Activated T-cell treated with anti-CD3 and anti-CD28 coated beads for 48 hours (primary cell): Measurements from ENCODE around the gene TMEM26.

Experiments
- DNase-seq: peaks from one replicate; pipeline ENCODE4 v3.0.0-alpha.2; 2020; ENCODE audit warnings: low read depth

TMEM26 gene

DNA sequence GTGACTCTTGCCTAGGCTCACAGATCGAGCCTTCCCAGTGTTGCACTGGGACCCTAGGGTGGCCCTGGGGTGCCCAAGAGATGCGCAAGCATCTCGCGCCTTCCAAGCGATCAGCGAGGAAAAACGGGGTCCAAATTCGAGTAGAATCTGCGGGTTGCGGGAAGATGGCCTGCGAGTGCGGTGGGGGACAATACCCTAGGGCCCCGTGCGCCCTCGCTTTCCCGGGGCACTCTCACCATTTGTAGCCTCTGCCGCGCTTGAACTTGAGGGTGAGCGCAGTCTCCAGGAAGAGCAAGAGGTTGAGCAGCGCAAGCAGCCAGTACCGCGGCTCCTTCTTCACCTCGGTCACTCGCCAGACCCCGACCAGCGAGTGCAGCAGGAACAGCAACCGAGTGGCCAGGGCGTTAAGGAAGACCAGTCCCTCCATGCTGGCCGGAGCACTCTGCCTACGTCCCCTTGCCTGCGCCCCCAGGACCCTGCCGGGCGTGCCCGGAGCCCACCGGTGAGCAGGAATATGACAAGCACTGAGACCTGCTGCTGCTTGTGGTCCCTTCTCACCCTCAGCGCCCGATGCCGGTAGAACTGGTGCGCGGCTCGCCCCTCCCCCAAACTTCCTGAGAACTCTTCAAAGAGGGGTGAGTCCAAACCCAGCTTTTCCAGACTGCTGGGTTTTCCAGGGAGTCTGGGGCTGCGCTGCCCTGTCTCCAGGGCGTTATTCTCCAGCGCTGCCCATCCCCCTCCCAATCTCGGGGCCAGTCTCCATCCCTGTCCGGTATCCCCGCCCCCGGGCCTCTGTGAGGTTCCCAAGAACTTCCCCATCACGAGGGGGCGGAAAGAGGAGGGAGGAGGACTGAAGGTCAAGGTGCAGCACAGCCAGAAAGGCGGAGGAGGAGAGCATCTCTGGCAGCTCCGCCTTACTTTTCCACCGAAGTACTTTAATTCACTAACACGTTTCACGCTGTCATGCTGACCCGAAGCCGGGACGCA is at the start of gene TMEM26:
Gene TMEM26, minus strand, starts transcription at position 727 of the 987 bp plus-strand sequence. Its CDS starts 300 bp downstream, at position 427.
- no peak for DNase-seq

DNA sequence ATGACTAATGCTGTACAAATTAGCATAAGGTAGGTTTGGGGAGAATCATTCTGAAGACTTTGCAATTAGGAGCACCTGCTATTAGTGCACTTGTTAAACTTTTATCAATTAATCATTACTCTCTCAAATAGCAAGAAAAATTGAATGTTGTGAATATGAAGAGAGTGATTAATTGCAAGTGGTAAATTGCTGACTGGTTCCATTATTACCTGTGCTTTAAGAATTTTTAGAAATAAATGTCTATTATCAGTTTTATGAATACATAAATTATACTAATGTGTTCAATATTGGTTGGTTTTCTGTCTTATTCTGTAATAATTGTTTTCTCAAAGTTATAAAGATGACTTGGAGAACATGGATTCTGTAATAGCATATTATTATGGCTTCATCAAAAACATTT is 47.3 kb upstream of the TMEM26 start:
- no peak for DNase-seq

DNA sequence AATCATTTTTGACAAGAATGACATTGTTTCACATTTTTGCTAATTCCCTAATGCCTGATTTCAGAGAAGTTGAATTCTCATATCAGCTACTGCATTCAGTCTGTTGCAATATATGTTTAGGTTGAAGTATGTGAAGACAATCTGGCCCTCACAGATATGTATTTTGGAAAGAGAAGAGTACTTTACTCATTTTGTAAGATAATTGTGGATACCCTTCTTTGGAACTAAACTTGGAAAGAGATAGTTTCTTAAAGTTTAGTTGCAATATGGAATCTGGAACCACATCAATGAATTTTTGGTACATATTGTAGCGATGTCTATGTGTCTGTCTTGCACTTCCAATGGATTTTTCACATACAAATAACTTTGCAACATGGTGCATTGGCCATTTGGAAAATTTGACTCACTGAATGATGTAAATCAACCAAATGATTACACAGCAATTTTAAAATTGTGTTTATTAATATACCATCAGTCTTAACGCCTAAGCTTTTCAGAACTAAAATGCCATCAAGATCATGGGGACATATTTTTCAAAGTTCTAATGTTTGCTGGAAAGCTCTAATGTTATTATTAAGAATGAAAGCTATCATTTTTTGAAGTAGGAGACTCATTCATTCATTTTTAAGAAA is 39.3 kb upstream of the TMEM26 start:
- no peak for DNase-seq

DNA sequence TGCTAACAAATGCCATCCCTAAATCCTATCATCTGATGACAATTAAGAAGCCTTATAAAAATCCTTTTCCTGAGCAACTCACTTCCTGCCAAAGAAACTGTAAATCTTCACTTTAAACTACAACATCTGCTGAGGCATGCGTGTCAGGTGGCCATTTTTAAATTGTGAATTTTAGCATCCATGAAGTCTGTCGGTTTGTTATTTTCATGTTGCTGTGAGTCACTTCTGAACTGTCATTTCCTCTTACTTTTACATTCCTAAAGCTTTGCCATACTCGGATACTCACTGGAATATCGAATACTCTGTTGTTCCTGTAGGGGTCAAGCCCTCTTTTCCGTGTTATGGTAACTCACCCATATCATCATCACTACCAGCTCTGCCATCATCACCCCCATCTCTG is 34.3 kb upstream of the TMEM26 start:
- DNase-seq, result no peak

DNA sequence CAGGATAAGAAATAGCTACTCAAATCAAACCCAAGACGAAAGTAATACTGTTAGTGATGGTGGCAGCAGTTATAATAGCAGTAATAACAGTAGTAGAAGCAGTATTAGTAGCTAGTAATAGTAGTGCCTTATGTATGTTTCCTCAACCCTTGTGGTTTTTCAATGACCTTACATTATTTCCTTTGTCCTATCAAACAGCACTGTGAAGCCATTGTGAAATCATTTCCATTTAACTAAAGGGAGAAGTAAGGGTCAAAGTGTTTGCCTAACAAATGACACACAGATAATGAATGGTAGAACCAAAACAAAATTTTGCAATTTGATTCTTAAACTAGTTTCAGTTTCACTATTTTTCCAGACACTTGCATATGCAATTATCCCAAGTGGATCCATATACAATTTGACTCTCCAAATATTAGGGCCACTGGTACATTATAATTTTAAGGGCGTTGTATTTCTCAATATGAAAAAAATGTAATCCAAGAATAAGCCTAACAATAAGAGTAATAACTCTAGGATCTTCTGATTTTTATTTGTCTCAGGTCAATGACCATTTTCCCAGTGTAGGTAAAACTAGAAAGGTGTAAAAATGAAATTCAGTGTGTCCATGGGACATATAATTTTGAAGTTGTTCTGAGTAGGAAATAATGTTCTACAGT is 33.7 kb upstream of the TMEM26 start:
- no peak for DNase-seq

DNA sequence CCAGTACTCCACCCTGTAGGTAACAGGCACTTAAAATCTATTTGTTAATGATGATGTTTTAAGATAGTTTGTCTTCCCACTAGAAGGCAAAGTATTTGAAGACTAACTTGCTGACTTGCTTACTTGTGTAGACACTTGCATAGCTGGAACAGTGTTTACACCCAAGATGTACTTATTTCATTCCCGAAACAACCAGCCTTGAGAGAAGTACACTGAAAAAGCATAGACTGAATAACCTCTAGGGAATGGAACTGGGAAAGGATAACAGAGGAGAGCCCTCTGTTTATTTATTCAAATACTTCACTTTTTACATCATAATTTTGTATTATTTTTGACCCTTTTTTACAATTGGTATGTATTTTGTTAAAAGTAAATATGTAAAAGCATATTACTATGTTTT is 33.1 kb upstream of the TMEM26 start:
- DNase-seq, result no peak

DNA sequence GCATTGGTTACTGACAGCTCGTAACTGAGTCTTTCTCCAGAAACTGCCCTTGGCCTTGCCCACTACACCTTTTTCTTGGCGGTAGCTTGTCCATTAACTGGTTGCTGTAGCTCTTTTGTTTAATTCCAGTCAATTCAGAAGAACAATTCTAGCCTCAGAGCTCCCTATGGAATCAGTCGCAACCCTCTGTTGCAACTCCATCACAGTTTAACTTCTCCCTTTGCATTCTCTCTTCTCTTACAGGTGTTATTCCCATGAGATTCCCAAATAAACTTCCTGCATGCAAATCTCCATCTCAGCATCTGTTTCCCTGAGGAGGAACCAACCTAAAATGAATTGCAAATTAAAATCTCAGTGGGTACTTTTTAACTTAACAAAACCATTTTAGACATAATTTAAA is 28.4 kb upstream of the TMEM26 start:
- no peak for DNase-seq

DNA sequence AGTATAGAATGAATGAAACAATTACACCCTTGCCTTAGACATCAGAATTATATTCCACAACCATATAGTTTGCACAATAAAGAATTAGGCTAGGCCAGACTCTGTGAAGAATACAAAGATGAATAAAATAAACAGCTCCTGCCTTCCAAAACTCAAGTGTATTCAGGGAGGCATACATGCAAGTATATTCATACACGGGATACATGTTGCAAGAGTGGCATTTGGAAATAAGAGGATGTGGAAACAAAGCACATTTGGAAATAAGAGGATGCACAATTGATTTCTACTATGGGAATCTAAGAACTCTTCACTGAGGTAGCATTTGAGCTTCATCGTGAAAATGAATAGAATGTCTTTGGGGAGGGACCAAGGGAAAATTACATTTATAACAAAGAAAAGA is 27.0 kb upstream of the TMEM26 start:
- DNase-seq, result no peak

DNA sequence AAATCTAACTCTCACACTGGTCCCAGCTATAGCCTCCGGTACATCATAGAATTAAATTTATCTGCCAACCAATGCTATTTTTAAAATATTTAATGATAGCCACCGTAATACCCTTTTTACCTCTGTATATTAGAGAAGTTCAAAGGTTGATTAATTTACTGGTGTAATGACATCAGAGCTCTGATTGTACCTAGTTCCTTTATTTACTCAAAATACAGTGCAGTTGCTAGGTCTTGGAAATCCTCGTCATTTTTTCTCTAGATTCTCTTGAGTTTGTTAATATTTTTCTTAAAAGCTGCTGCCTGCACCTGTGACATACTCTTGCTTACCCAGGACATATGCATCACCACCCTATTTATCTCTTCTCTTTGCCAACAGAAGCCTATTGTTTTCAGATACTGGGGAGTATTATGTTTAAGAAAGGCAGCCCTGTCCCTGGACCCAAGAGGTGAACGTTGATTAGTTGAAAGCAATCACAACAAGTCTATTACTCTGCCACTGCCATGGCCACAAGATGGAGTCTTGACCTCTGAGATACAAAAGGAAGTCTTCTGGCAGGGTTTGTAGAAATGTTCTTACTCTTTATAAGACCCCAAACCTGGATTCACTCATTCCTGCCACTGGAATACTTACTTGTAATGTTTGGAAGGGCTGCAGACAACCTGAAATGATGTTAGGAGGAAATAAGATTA is 25.6 kb upstream of the TMEM26 start:
- no peak for DNase-seq

DNA sequence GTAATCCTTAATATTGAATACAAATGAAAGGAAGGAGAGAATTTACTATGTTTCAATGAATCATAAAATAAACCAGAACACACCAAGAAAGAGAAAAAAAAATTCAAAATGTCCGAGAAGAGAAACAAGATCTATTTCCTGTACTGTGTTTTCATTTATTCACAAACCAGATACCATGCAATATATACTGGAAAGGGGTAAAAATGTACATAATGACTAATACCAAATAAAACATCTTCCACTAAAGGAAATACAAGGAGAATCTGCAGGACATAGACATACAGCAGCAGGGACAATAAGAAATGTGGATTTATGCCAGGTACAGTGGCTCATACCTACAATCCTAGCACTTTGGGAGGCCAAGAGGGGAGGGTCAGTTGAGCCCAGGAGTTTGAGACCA is 24.3 kb upstream of the TMEM26 start:
- DNase-seq, result no peak

DNA sequence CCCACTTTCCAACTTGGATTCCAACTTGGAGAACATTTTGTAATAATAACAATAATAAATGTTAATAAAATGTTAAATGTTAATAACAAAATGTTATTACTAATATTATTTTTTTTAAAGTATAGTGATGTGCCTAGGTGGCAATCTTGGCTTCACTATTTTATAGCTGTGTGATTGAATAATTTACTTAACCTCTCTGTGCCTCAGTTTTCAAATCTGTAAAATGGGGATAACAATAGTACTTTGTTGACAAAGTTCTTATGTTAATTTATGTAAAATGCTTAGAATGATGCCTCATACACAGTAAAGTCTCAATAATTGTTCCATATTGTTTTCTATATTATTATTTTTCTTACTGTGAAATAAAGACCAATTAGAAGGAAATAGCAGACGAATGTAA is 23.3 kb upstream of the TMEM26 start:
- DNase-seq, result no peak

DNA sequence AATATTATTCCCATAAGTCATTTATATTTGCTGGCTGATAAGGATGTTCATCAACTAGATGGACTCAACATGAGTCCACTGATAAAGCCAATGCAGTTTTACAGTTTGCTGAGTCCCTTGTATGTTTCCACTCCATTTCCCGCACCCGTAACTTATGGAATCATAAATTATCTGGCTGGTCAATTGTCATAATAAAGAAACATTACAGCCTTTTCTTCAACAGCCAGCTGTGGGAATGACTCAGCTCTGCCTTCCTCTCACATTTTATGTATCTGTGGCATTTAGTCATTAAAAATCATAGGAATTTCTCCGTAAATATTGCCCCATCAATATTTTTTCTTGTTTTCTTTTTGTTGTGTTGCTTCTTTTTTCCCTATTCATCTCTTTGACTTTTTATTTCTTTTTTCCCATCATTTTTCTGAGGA is 22.3 kb upstream of the TMEM26 start:
- DNase-seq, result no peak

DNA sequence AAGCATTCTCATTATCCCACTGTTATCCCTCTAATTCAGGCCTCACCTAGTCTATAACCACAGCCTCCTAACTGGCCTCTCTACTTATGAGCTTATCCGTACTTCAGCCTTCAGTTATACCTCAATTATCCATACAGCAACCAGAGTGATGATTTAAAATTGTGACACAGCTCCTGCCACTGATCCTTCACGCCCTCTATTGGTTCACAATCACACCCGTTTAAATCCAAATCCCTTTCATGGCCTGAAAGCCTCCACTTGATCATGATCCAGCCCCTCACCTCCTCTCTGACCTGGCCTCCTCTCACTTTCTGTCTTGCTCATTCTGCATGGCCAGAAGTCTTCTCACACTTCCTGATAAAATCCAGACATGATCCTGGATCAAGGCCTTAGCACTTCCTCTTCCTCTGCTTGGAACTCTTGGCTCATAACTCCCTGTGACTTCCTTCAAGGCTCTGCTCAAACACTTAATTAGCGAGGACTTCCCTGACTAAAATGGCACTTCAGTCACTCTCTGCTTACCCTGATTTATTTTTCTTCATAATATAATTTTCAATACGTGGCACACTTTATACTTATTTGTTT is 19.0 kb upstream of the TMEM26 start:
- DNase-seq, result no peak

DNA sequence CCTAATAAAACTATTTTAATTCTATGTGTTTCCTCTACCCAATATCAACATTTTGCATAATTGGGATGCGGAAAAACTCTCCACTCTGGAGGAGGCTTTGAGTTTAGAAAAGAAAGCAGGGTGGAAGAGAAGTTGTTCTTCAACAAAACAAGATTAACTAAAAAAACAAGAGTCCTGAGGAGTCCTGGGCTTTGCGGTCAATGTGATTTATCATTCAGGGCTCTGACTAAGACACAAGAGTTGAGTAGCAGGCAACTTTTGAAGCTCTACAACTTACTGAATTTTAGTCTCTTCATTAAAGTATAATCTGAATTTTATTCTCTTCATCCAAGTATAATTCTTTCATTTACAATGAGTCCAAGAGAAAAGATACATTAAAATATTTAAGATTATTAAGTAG is 18.3 kb upstream of the TMEM26 start:
- no peak for DNase-seq

DNA sequence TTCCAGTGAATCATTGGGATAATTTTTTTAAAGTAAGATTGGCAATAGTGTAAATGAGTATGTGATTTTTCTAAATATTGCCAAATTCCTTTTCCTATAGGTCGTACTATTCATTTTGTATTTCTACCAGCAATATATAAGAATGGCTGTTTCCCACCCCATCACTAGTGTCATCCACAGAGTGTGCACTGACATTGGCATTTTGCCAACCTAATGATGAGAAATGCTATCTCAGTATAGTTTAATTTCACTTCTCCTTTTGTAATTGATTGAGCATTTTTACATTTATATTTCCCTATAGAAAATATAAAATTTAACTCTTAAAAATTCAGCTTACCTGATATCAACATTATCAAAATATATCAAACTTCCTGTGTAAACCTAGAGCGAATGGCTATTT is 17.6 kb upstream of the TMEM26 start:
- no peak for DNase-seq

DNA sequence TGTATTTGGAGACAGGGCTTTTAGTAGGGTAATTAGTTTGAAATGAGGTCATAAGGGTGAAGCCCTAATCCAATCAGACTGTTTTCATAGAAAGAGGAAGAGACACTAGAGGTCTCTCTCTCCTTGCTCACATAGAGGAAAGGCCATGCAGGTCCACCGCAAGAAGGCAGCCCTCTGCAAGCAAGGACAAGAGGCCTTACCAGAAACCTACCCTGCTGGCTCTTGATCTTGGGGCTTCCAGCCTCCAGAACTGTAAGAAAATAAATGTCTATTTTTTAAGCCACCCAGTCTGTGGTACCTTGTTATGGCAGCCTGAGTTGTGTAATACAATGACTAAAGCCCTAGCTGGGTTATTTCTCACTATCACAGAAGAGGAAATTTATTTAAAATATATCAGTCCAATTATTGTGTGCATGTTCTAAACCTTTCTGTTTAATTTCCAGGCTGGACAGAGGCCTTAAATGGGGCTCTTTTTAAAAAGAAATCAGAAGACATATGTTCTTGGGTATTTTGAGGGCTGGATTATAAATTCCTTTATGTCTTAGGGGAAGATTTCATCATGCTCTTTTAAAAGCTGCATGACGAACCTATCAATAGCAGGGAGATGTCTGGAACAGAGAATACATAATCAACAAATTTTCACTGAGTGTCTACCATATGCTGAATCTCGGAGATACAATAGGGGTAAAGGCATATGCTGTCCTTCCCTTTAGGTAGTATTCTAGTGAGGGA is 12.9 kb upstream of the TMEM26 start:
- no peak for DNase-seq

DNA sequence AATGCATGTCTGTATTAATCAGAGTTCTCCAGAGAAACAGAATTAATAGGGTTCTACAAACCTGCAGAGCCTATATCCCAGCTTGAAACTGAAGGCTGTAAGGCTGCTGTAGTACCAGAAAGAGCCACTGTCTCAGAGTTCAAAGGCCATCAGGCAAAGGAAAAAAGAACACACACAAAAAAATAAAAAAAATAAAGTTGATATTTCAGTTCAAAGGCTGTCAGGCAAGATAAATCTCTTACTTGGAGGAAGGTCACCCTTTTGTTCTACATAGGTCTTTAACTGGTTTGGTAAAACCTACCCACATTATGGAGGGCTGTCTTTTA is 12.0 kb upstream of the TMEM26 start:
- no peak for DNase-seq

DNA sequence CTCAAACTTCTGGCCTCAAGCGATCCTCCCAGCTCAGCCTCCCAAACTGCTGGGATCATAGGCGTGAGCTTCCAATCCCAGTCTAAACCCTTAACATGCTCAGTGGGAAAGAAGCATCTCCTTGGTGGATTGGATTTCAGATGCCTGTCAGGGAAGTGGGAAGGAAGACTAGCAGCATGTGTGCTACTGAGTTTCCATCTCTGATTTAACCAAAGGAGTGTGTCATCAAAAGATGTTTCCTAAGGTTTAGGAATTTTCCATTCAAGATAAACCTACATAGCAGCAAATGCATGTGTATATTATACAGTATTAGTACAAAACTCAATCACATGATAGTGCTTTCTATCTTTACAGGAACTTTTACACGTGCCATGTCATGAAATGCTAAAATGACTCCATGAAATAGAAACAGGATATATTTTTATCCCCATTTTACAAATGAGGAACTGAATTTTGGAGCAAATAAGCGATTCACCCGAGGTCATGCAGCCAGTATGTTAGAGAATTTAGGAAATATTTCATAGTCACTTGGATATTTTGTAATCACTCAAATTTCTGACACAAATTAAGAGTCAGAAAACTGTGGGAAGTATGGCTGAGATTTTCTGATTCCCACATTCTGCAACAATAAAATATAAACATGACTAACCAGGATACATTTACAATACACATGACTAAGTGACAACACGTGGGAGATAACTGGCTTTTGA is 11.4 kb upstream of the TMEM26 start:
- DNase-seq, result no peak

DNA sequence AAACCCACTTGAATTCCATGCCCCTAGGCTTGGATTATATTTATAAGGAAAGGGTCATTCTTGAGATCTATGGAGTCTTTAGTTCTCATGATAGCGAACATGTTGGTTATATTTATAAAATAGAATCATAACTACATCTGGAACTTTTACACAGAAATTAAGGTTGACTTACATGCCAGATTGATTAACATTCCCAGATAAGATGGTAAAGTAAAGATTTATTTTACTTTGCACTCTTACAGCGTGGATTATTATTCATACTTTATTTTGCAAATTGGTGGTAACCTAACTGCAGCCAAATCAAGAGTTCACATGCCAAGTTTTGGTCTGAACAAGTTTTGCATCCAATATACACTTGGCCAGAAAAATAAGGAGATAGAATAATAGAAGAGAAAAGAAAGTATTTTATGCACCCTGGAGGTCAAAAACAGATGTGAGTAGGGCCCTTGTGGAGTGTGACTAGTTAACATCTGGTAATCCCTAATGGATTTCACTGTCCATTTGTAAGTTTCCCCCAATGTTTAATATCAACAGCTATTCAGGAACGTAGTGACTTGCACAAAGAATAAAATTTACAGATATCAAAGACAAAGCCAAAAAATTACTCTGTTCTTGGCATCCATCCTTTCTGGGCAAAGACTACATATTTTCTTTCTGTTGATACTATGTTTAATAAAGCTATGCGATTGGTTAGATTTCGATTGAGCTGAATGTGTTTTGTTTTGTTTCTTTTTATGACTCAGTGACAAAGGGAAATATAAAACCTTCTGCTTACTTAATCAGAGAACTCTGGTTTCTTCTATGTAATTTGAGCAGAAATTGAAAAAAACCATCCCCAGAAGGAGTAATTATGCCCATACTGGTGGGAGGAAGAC is 10.1 kb upstream of the TMEM26 start:
- DNase-seq, result no peak

DNA sequence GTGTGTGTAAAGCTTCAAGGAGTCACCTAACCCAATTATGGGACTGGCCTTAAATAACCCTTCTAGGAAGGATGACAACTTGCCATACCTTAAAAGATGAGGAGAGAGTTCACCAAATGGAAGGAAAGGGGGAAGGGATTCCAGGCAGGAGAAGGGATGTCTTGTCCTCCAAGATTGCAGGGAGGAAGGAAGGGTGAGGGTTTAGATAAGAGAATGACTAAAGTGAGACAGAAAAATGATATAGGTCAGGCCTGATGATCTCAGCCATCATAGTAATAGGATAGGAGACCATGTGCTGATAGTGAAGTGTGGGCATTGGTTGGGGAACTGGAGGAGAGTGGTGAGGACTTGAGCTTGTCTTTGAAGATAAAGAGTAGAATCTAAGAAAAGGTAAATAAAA is 7.7 kb upstream of the TMEM26 start:
- DNase-seq, result no peak
